ENCODE measurements around the gene FAM110D. TPM values are rescaled to one million over a fixed set of nuclear protein-coding genes. Genes with fewer than 3 reads are reported as not detected.

The FAM110D gene
- total RNA-seq, 1 experiment from 2014 or later, result 0.05 TPM

GRCh38 chr1:26175346-26175745 lies 16.5 kb downstream of the FAM110D start:
- intact Hi-C loops (cut with micrococcal nuclease; ENCODE audit: unreplicated experiment) (no loop called here), in situ Hi-C loops (cut with HindIII; ENCODE audit: low pct_unique_long_range_greater_than_20kb, low sequenced_read_pairs) (no loop called here)
- DNase-seq (ENCODE audit: low read depth, low spot score) (no peak), ATAC-seq (no peak)
- BruUV-seq (replicated peaks), result no TSS peak
- Histone ChIP-seq H3K9me3 (ENCODE audit: control insufficient read depth, insufficient read depth, low read depth, low read length) (no peaks in the 10 kb centered on the region), H3K4me3 (ENCODE audit: low read depth in 2 of 2, low read length in 2 of 2) (no peak overlapping the region), H3K36me3 (ENCODE audit: control insufficient read depth, insufficient read depth, low read length) (no peaks in the 10 kb centered on the region; the same call in 1 of the 2 replicates), H3K27ac (ENCODE audit: low read length) (no peak overlapping the region), H3K27me3 (ENCODE audit: control insufficient read depth, insufficient read depth, low read length) (no peaks in the 10 kb centered on the region), H3K4me1 (ENCODE audit: control insufficient read depth, insufficient read depth, low read length) (peaks cover 10% of the 10 kb centered on the region)
- TF ChIP-seq, protein P1, sequence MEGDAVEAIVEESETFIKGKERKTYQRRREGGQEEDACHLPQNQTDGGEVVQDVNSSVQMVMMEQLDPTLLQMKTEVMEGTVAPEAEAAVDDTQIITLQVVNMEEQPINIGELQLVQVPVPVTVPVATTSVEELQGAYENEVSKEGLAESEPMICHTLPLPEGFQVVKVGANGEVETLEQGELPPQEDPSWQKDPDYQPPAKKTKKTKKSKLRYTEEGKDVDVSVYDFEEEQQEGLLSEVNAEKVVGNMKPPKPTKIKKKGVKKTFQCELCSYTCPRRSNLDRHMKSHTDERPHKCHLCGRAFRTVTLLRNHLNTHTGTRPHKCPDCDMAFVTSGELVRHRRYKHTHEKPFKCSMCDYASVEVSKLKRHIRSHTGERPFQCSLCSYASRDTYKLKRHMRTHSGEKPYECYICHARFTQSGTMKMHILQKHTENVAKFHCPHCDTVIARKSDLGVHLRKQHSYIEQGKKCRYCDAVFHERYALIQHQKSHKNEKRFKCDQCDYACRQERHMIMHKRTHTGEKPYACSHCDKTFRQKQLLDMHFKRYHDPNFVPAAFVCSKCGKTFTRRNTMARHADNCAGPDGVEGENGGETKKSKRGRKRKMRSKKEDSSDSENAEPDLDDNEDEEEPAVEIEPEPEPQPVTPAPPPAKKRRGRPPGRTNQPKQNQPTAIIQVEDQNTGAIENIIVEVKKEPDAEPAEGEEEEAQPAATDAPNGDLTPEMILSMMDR (IDR thresholded peaks at IDR 0.05), result no peak
- TF ChIP-seq TCF7L2 (IDR thresholded peaks at IDR 0.05; ENCODE audit: low read depth, low read length) (no peak), POLR2AphosphoS5 (IDR thresholded peaks at IDR 0.05; ENCODE audit: low read depth, low read length) (no peak), SIN3A (IDR thresholded peaks at IDR 0.05; ENCODE audit: borderline replicate concordance, insufficient read depth, low read depth, low read length) (no peak)
- TF ChIP-seq, protein P2, sequence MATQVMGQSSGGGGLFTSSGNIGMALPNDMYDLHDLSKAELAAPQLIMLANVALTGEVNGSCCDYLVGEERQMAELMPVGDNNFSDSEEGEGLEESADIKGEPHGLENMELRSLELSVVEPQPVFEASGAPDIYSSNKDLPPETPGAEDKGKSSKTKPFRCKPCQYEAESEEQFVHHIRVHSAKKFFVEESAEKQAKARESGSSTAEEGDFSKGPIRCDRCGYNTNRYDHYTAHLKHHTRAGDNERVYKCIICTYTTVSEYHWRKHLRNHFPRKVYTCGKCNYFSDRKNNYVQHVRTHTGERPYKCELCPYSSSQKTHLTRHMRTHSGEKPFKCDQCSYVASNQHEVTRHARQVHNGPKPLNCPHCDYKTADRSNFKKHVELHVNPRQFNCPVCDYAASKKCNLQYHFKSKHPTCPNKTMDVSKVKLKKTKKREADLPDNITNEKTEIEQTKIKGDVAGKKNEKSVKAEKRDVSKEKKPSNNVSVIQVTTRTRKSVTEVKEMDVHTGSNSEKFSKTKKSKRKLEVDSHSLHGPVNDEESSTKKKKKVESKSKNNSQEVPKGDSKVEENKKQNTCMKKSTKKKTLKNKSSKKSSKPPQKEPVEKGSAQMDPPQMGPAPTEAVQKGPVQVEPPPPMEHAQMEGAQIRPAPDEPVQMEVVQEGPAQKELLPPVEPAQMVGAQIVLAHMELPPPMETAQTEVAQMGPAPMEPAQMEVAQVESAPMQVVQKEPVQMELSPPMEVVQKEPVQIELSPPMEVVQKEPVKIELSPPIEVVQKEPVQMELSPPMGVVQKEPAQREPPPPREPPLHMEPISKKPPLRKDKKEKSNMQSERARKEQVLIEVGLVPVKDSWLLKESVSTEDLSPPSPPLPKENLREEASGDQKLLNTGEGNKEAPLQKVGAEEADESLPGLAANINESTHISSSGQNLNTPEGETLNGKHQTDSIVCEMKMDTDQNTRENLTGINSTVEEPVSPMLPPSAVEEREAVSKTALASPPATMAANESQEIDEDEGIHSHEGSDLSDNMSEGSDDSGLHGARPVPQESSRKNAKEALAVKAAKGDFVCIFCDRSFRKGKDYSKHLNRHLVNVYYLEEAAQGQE (IDR thresholded peaks at IDR 0.05; ENCODE audit: insufficient read depth in 1 of 2, low read depth in 2 of 2, low read length in 1 of 2), result no peak
- CTCF ChIA-PET, result no interaction called here
- POLR2A ChIA-PET, result interaction anchor here (0.6 kb wide), 1 partner anchor 54 kb away, joined by 8 read pairs; no protein-coding TSS in a partner anchor

- in situ Hi-C loops (cut with HindIII; ENCODE audit: low pct_unique_long_range_greater_than_20kb, low sequenced_read_pairs) (no loop called here), intact Hi-C loops (cut with micrococcal nuclease; ENCODE audit: unreplicated experiment) (no loop called here)
- H3K4me3 ChIP-seq (ENCODE audit: low read depth in 2 of 2, low read length in 2 of 2), result peak within 1 kb of the TSS; percentile 43 to 65
- ChIA-PET POLR2A (interaction anchor here (0.6 to 0.7 kb wide), 3 partner anchors 111 to 329 kb away, joined by 3 to 4 read pairs (median 4); partner anchors contain the start of gene PAQR7), CTCF (interaction anchor here (1.0 kb wide), 1 partner anchor 57 kb away, joined by 6 read pairs; the partner anchor contains the start of gene CEP85)
- ATAC-seq (peak; percentile 94), DNase-seq (ENCODE audit: low read depth, low spot score) (no peak)
- no TSS peak for BruUV-seq (replicated peaks)
- H3K27me3 ChIP-seq (ENCODE audit: control insufficient read depth, insufficient read depth, low read length), result no peaks in the 10 kb centered on the region
- H3K36me3 ChIP-seq (ENCODE audit: control insufficient read depth, insufficient read depth, low read length), result no peaks in the 10 kb centered on the region; the same call in 1 of the 2 replicates
- no peaks in the 10 kb centered on the region for H3K9me3 ChIP-seq (ENCODE audit: control insufficient read depth, insufficient read depth, low read depth, low read length)
- peak within 1 kb of the TSS; percentile 73 for H3K27ac ChIP-seq (ENCODE audit: low read length)
- TF ChIP-seq TCF7L2 (IDR thresholded peaks at IDR 0.05; ENCODE audit: low read depth, low read length), result 0 out of 2 replicates have a peak, but pooled peaks have one; percentile 17
- TF ChIP-seq, protein P1 (IDR thresholded peaks at IDR 0.05), result no peak
- TF ChIP-seq, protein P2 (IDR thresholded peaks at IDR 0.05; ENCODE audit: insufficient read depth in 1 of 2, low read depth in 2 of 2, low read length in 1 of 2), result no peak
- no peak; the same call in 1 of the 2 replicates for TF ChIP-seq POLR2AphosphoS5 (IDR thresholded peaks at IDR 0.05; ENCODE audit: low read depth, low read length)
- TF ChIP-seq SIN3A (IDR thresholded peaks at IDR 0.05; ENCODE audit: borderline replicate concordance, insufficient read depth, low read depth, low read length), result no peak
- no peaks in the 10 kb centered on the region; the same call in 1 of the 2 replicates for H3K4me1 ChIP-seq (ENCODE audit: control insufficient read depth, insufficient read depth, low read length)
Observed at GRCh38 chr1:26177182-26177684, 18.4 kb downstream of the FAM110D start, which contains the start of gene CNKSR1. CNKSR1 (plus strand) TSS chr1:26177491; CDS start chr1:26177548, 57 bp downstream.

Measured in Panc1 (cell line).